Fibroblast of gingiva (primary cell): ENCODE data around the gene ULBP1.
A peak's percentile ranks its signal among the peaks of the same experiment; 100 is the strongest.
"Not testable (repeated sequence)": the region's sequence is repeated elsewhere in the genome, so short reads cannot be mapped to it uniquely, and the experiment has no call there.

ENCODE experiments used
- DNase-seq: peaks from one replicate; pipeline ENCODE4 v3.0.0-alpha.2; 2011; ENCODE audit warnings: low read depth

Gene ULBP1

GRCh38 chr6:149963462-149964307, at the start of gene ULBP1:
ULBP1 (plus strand) TSS chr6:149963943; CDS start chr6:149964050, 107 bp downstream.
- DNase-seq: peak; percentile 95

DNA sequence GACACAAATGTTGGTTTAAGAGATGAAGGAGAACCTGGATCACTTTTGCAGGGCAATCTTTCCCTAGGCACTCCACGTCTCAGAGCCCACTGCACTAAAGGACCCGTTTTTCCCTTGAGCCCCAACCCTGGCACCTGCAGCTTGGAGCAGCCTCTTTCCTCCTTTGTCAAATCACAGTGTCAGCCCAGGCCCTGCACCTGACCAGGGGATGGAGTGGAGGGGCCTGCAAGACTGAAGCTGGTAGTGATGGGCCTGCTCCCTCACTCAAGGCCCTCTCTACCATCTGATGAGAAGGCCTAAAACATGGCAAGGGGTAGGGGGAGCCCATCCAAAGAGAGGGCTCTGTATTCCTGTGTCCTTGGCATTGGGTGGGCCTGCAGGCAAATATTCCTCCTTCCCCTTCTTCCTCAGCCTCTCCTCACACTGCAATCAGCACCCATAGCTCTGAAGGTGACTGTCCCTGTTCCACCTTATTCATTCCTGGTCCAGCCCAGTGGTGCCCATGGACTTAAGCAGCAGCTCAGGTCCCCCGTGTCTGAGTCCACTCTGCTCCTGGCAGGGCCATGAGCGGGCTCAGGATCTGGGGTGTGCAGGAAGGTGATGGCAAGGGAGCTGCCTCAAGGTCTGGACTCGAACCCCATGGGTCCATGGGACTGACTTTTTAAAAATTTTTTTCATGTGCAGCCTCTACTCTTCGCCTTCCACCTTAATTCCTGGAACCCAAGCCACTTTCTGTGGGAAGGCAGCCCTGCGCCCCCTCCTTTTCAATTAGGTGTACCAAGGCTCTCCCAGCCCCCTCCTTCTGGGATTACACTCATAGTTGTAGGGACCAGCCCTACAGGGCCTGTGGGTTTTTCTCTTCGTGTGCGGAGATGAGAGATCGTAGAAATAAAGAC, 47.5 kb upstream of the ULBP1 start:
- DNase-seq: no peak

DNA sequence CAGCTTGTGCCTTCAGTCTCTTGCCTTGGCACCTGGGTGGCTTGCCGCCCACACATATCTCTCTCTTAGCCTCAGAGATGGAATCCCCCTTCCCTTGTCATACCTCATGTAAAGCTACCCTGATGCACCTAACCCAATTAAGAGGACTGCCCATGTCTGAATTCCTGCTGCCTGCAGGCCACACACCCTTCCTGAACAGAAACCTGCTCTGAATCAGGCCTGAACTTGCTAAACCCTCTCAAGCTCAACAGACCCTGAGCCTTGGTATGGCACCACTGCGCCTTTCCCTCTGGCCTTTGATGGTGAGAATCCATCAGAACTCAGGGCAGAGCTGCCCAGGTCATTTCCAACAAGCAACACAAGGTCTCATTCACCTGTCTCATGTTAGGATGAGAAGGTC, 46.1 kb upstream of the ULBP1 start:
- no peak for DNase-seq

GRCh38 chr6:149918151-149918905, 45.4 kb upstream of the ULBP1 start:
- no peak for DNase-seq

DNA sequence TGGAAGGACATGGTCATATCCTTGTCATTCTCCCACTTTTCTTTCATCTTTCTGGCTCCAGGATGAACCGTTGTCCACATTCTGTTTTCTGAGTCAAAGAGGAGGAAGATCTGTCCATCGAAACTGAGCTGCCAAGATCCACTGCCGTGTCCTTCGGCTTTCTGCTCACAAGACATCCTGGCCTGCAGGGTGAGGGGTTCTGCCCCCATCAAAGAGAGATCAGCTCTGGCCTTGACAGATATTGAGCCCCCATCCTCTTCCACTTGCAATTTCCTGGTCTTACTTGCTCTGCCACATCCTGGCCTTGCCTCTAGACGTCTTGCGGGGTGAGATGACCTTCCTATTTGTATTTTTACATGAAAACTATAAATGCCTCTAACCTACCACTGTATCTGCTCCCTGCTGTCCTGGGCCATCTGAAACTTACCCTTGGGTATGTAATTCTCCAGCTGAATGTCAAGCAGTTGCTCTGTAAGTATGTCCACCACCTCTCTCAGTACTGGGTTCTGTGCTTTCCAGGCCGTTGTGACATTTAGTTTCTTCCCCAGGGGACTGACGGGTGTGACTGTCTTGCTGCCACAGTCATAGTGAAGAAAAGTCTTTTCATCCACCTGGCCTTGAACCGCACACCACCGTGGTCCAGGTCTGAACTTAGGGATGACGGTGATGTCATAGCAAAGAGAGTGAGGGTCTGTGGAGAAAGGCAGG, 44.5 kb upstream of the ULBP1 start:
- not testable (repeated sequence) for DNase-seq

- DNase-seq: no peak
Observed at GRCh38 chr6:149919834-149920225, 43.9 kb upstream of the ULBP1 start.

- no peak for DNase-seq
Observed at GRCh38 chr6:149921361-149921760, 42.4 kb upstream of the ULBP1 start.

DNA sequence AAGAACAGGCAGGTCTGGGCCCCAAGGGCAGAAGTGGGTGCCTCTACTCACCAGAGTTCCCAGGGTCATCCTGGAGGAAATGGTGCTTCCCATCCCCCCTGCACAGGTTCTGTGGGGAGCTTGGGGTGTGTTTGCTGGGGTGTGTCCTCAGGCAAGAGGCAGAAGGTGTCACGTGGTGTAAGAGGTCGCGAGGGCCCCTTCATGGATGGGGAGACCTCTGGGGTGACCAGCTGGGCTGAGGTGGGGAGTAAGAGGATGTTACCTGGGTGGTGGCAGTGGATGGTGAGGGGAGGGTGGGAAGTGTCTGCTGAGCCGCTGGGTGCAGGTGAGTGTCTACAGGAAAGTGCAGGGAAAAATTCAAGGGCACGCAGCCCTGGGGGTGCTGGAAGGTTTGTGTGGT, 41.7 kb upstream of the ULBP1 start:
- DNase-seq: not testable (repeated sequence)

GRCh38 chr6:149922642-149923326, 41.0 kb upstream of the ULBP1 start, which contains the start of gene RAET1G:
RAET1G (minus strand) TSS chr6:149923121; CDS start chr6:149923010, 111 bp downstream.
- DNase-seq: peak; percentile 90

DNA sequence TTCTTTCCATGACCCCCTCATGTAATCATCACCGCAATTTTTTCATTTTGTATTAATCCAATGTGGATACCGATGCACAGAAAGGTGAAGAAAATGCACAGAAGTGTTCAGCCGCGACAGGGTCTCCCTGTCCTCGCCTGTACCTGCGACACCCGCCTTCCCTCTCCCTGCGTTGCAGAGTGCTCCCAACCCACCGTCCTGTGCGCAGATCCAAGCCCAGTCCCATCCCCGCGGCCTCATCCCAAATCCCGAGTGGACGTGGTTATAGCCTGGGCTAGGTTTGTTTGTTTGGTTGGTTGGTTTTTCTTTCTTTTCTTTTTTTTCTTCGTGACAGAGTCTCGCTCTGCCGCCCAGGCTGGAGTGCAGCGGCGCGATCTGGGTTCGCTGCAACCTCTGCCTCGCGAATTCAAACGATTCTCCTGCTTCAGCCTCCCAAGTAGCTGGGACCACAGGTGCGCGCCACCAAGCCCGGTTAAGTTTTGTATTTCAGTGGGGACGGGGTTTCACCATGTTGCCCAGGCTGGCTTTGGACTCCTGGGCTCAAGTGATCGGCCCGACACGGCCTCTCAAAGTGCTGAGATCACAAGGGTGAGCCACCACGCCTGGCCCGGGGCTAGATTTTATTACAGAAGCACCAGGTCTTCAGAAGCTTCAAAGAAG, 40.3 kb upstream of the ULBP1 start:
- no peak for DNase-seq

GRCh38 chr6:149924206-149924932, 39.4 kb upstream of the ULBP1 start:
- DNase-seq: no peak

GRCh38 chr6:149924933-149925252, 38.9 kb upstream of the ULBP1 start:
- no peak for DNase-seq

DNA sequence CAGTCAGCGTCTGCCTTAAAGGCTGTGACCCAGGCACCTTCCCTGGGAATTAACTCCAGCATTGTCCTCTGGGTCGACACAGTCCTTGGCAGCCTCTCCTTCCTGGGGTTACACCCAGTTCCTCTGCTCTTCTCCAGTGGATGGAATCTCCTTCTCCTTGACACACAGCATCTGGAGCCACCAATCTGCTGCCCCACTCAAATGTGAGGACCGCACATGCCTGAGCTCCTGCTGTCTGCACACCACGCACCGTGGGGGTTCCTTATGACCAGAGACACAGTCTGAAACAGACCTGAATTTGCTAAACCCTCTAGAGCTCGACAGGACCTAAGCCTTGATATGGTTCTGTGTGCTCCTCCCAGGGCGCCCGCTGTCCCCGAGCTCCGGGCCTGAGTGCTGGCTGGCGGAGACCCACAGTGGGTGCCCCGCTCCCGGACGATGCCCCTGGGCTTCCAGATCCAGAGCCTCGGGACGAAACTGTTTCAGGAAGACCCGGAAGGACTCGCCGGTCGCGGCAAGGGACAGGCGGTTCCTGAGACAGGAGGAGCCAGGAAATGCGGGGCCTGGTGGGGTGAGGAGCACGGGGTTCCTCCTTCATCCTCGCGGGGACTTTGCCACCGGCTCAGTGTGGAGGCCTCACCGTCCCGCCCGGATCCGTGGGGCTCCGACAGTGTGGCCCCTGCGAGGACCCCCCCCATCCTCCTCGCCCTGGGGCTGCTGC, 38.3 kb upstream of the ULBP1 start:
- DNase-seq: peak; percentile 20

- DNase-seq: peak; percentile 70
Observed at GRCh38 chr6:149925974-149926777, 37.6 kb upstream of the ULBP1 start.

- not testable (repeated sequence) for DNase-seq
Observed at GRCh38 chr6:149927025-149927424, 36.7 kb upstream of the ULBP1 start.

GRCh38 chr6:149929422-149929821, 34.3 kb upstream of the ULBP1 start:
- DNase-seq: no peak

GRCh38 chr6:149931501-149931900, 32.2 kb upstream of the ULBP1 start:
- DNase-seq: no peak

- DNase-seq: no peak
Observed at GRCh38 chr6:149933036-149933435, 30.7 kb upstream of the ULBP1 start.
